OCI-LY3 (cell line): ENCODE data around the gene SH3BP5L.

Experiments used
- CTCF ChIP-seq: fragments of 200-600, 300-600 bp; sonication (generic); IDR thresholded peaks from 2 replicates; pipeline ENCODE4 v1.5.1; 2014; ENCODE audit warnings: antibody characterized with exemption, low read length, low read depth
- EZH2phosphoT487 ChIP-seq: fragments of 200-600 bp; shearing (Covaris generic); IDR thresholded peaks from 2 replicates; pipeline ENCODE4 v1.6.1; 2018; ENCODE audit warnings: antibody characterized with exemption, mixed run types, low read depth

GRCh38 chr1:248851390-248851789 lies 25.7 kb upstream of the SH3BP5L start:
- TF ChIP-seq CTCF (no peak), EZH2phosphoT487 (no peak)
